Activated naive CD8-positive, alpha-beta T cell treated with anti-CD3 and anti-CD28 coated beads, Interleukin-2, amount 10 ng/mL, durations not matched to agents 7 days and 5 days (primary cell): Measurements from ENCODE around the gene GPBP1. TPM values are rescaled to one million over a fixed set of nuclear protein-coding genes. Genes with fewer than 3 reads are reported as not detected.
"Not testable (repeated sequence)": the region's sequence is repeated elsewhere in the genome, so short reads cannot be mapped to it uniquely, and the experiment has no call there.

Experiments
- ATAC-seq: fragments of 150-1000 bp; cut with Tn5 transposase; one replicate; pipeline ENCODE4 v1.10.0; 2021; ENCODE audit warnings: low read depth, moderate library complexity
- POLR2A ChIA-PET: fragments of 350-600 bp; sonication (Branson Sonifier 250); formaldehyde crosslinking; loops from one replicate; lab custom pipeline; 2021; ENCODE audit warnings: antibody characterized with exemption; lab: Charles Lee
- DNase-seq: peaks from one replicate; pipeline ENCODE4 v3.0.0; 2021
- H3K27ac Mint-ChIP-seq: one replicate; pipeline ENCODE4 v1.8.0; 2022; ENCODE audit warnings: mild to moderate bottlenecking, mixed read lengths
- H3K27me3 Mint-ChIP-seq: one replicate; pipeline ENCODE4 v1.8.0; 2022; ENCODE audit warnings: mild to moderate bottlenecking, moderate library complexity, mixed read lengths
- H3K36me3 Mint-ChIP-seq: one replicate; pipeline ENCODE4 v1.8.0; 2021; ENCODE audit warnings: mild to moderate bottlenecking, mixed read lengths
- H3K4me1 Mint-ChIP-seq: one replicate; pipeline ENCODE4 v1.8.0; 2021; ENCODE audit warnings: mixed read lengths
- H3K4me3 Mint-ChIP-seq: one replicate; pipeline ENCODE4 v1.8.0; 2022; ENCODE audit warnings: mild to moderate bottlenecking, moderate library complexity, mixed read lengths
- H3K9me3 Mint-ChIP-seq: one replicate; pipeline ENCODE4 v1.8.0; 2021; ENCODE audit warnings: mixed read lengths
- total RNA-seq, 2 experiments: library from RNA; stranded (reverse); gene quantifications; one replicate each; pipeline ENCODE4 v1.2.3, GENCODE V29; 2021

The GPBP1 gene
- total RNA-seq, 2 experiments from 2014 or later, result 107 to 112 TPM

- H3K36me3 Mint-ChIP-seq, result no peaks in the 10 kb centered on the region
- peaks cover 8% of the 10 kb centered on the region for H3K27me3 Mint-ChIP-seq
- no peak overlapping the region for H3K4me3 Mint-ChIP-seq
- POLR2A ChIA-PET, result no interaction called here
- H3K27ac Mint-ChIP-seq, result no peak overlapping the region
- no peak for ATAC-seq
- peaks cover 4% of the 10 kb centered on the region for H3K9me3 Mint-ChIP-seq
- H3K4me1 Mint-ChIP-seq, result peaks cover 3% of the 10 kb centered on the region
- no peak for DNase-seq
Observed at GRCh38 chr5:57280853-57281252, 107.0 kb downstream of the GPBP1 start.

GRCh38 chr5:57285084-57285483, 111.2 kb downstream of the GPBP1 start:
- H3K4me3 Mint-ChIP-seq, ATAC-seq, H3K9me3 Mint-ChIP-seq, H3K27ac Mint-ChIP-seq, POLR2A ChIA-PET, DNase-seq, H3K4me1 Mint-ChIP-seq, H3K36me3 Mint-ChIP-seq: not testable (repeated sequence)
- peaks cover 27% of the 10 kb centered on the region for H3K27me3 Mint-ChIP-seq

DNA sequence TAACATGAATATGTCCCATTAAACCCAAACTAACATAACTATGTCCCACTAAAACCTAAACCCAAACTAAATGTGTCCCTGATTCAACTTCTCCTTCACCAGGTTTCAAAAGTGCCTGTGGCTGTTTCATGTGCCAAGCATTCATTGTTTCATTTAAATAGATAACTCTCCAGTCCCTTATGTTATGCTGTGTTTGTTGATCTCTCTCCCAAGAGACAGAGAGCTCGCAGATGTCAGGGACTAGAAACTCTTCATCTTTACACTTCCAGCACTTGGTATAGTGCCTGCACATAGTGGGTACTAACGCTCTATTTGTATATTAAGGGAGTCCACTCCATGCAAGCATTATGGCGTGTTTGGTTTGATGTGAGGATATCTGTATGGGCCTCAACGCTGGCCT, 118.0 kb downstream of the GPBP1 start:
- no peaks in the 10 kb centered on the region for H3K4me1 Mint-ChIP-seq
- DNase-seq (no peak), ATAC-seq (no peak)
- no peaks in the 10 kb centered on the region for H3K9me3 Mint-ChIP-seq
- no peak overlapping the region for H3K4me3 Mint-ChIP-seq
- H3K27ac Mint-ChIP-seq, result no peak overlapping the region
- H3K36me3 Mint-ChIP-seq, result no peaks in the 10 kb centered on the region
- POLR2A ChIA-PET, result no interaction called here
- H3K27me3 Mint-ChIP-seq, result peaks cover 30% of the 10 kb centered on the region

GRCh38 chr5:57292336-57292735, 118.5 kb downstream of the GPBP1 start:
- ATAC-seq, result no peak
- H3K4me1 Mint-ChIP-seq, result no peaks in the 10 kb centered on the region

GRCh38 chr5:57298295-57298984, 124.6 kb downstream of the GPBP1 start:
- POLR2A ChIA-PET, result no interaction called here
- peak; percentile 73 for ATAC-seq
- Mint-ChIP-seq H3K36me3 (no peaks in the 10 kb centered on the region), H3K27me3 (peaks cover 8% of the 10 kb centered on the region), H3K27ac (no peak overlapping the region), H3K4me3 (peak overlapping the region; percentile 36), H3K4me1 (peaks cover 11% of the 10 kb centered on the region), H3K9me3 (no peaks in the 10 kb centered on the region)
- peak; percentile 61 for DNase-seq

More at GRCh38 chr5:57292336-57292735, 118.5 kb downstream of the GPBP1 start:
- no peak overlapping the region for H3K27ac Mint-ChIP-seq
- no peaks in the 10 kb centered on the region for H3K9me3 Mint-ChIP-seq
- POLR2A ChIA-PET, result no interaction called here
- no peaks in the 10 kb centered on the region for H3K36me3 Mint-ChIP-seq
- H3K27me3 Mint-ChIP-seq, result peaks cover 29% of the 10 kb centered on the region
- H3K4me3 Mint-ChIP-seq, result no peak overlapping the region
- no peak for DNase-seq

DNA sequence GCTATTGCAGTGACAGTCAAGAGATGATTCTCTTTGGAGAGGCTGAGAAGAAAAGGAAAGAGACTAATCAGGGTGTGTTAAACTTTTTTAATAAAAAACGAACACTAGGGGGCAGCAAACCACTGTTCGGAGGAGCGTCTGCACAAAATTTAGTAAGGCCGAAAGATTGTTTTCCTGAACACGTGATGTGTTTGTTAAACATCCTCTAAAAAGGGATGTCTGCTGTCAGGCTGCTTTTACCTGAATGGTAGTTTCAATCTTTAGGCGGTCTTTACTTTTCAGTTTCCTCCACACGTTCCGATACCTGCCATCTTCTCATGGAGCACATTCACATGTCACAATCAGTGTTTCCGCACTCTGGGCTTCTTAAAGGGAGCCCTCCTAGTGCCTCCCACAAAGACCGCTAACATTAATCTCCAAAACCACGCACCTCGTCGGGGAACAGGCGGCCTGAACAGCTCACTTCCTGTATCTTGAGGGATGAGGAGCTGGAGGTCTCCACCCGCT, 125.2 kb downstream of the GPBP1 start:
- peak; percentile 37 for ATAC-seq

DNA sequence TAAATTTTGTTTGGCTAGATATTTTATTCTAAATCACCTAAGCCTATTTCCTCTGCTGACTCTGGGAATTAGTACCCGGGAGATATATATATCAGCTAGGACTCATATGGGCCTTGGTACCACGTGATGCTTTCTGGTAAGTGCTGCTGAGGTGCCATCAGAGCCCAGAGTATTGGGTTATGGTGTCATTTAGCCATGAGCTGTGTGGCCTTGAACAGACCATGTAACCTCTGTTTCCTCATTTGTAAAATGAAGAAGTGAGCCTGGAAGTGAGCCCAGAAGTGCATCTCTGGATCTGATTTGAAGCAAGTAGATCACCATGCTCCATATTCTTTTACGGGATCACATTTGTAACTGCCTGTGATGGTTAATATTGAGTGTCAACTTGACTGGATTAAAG, 126.1 kb downstream of the GPBP1 start:
- H3K27me3 Mint-ChIP-seq, result peaks cover 3% of the 10 kb centered on the region
- DNase-seq (no peak), ATAC-seq (no peak)
- H3K27ac Mint-ChIP-seq, result no peak overlapping the region
- no peaks in the 10 kb centered on the region for H3K36me3 Mint-ChIP-seq
- no peaks in the 10 kb centered on the region for H3K9me3 Mint-ChIP-seq
- peaks cover 11% of the 10 kb centered on the region for H3K4me1 Mint-ChIP-seq
- POLR2A ChIA-PET, result no interaction called here
- no peak overlapping the region for H3K4me3 Mint-ChIP-seq

More for the DNA sequence above, 125.2 kb downstream of the GPBP1 start:
- H3K4me3 Mint-ChIP-seq, result peak overlapping the region; percentile 36
- no peaks in the 10 kb centered on the region for H3K9me3 Mint-ChIP-seq
- H3K36me3 Mint-ChIP-seq, result no peaks in the 10 kb centered on the region
- POLR2A ChIA-PET, result no interaction called here
- H3K27me3 Mint-ChIP-seq, result peaks cover 8% of the 10 kb centered on the region
- H3K27ac Mint-ChIP-seq, result no peak overlapping the region
- DNase-seq, result no peak
- peaks cover 11% of the 10 kb centered on the region for H3K4me1 Mint-ChIP-seq

DNA sequence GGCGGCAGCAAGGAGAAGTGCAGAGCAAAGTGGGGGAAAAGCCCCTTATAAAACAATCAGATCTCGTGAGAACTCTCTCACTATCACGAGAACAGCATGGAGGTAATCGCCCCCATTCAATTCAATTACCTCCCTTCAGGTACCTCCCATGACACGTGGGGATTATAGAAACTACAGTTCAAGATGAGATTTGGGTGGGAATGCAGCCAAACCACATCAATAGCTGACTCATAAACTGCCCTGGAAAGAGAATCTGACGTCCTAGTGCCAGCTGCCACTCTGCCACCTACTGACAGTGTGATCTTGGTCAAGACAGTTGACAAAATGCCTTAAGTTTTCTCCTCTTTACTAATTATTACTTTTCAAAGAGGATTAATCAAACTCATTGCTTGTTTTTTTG, 128.3 kb downstream of the GPBP1 start:
- H3K9me3 Mint-ChIP-seq, result peaks cover 3% of the 10 kb centered on the region
- DNase-seq, result no peak
- H3K27me3 Mint-ChIP-seq, result peaks cover 4% of the 10 kb centered on the region
- H3K4me3 Mint-ChIP-seq, result no peak overlapping the region
- ATAC-seq, result no peak
- peaks cover 11% of the 10 kb centered on the region for H3K4me1 Mint-ChIP-seq
- POLR2A ChIA-PET, result no interaction called here
- H3K27ac Mint-ChIP-seq, result no peak overlapping the region
- no peaks in the 10 kb centered on the region for H3K36me3 Mint-ChIP-seq

- POLR2A ChIA-PET, result no interaction called here
- H3K27me3 Mint-ChIP-seq, result peaks cover 4% of the 10 kb centered on the region
- H3K4me1 Mint-ChIP-seq, result peaks cover 11% of the 10 kb centered on the region
- no peak overlapping the region for H3K4me3 Mint-ChIP-seq
- no peak for ATAC-seq
- peaks cover 3% of the 10 kb centered on the region for H3K9me3 Mint-ChIP-seq
- no peak overlapping the region for H3K27ac Mint-ChIP-seq
- no peak for DNase-seq
- no peaks in the 10 kb centered on the region for H3K36me3 Mint-ChIP-seq
Observed at GRCh38 chr5:57302643-57303042, 128.8 kb downstream of the GPBP1 start.

DNA sequence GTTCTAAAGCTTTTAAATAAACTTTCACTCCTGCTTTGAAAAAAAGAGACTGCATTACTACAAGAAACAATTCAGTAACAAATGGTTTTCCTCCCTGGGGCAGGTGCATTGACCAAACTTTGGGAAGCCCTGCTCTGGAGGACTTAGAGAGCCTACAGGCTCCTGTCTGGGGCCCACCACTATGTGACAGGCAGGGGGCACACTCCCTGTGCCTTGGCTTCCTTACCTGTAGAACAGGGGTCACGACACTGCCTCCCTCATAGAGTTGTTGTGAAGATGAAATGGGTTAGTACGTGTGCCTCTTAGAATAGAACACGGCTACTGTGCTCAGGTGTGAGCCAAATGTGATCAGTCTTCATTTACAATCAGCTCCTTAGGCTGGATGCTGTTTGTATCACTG, 130.1 kb downstream of the GPBP1 start:
- H3K4me1 Mint-ChIP-seq, result peaks cover 8% of the 10 kb centered on the region
- H3K4me3 Mint-ChIP-seq, result no peak overlapping the region
- ATAC-seq (no peak), DNase-seq (no peak)
- POLR2A ChIA-PET, result no interaction called here
- H3K27ac Mint-ChIP-seq, result no peak overlapping the region
- H3K27me3 Mint-ChIP-seq, result peaks cover 6% of the 10 kb centered on the region
- H3K9me3 Mint-ChIP-seq, result peaks cover 3% of the 10 kb centered on the region
- no peaks in the 10 kb centered on the region for H3K36me3 Mint-ChIP-seq

DNA sequence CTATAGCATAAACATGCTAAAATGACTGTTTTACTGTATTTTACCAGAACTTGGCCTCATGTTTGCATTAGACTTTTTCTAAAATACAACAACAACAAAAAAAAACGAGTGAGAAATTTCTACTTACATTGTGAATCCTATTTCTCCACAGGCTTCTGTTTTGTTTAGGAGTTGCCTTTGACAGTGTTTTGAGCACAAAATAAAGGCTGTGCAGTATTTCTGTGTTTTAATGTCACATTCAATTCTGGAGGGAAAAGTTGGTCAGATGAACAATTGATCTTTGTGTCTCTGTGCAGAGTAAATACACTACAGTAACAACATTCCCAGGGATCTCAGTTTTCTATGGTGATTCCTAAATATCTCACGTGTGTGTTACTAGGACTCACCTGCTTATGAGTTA, 131.1 kb downstream of the GPBP1 start:
- ATAC-seq, result no peak
- H3K27ac Mint-ChIP-seq, result no peak overlapping the region

DNA sequence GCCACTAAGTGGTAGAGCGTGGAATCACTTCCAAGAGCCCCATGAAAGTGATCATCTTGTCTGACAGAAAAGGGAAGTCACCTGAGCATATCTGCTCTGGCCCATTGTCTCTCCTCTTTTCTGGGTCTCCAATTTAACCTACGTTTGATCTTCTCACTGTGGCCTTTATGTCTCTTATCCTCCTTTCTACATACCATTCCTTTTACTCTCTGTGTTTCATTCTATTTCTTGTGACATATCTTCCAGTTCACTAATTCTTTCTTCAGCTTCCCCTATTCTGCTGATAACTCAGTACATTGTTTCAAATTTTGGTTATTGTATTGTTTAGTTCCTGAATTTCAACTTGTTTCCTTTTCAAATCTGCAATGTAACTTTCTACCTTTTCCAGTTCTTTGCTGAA, 132.5 kb downstream of the GPBP1 start:
- H3K4me3 Mint-ChIP-seq, result no peak overlapping the region
- H3K27me3 Mint-ChIP-seq, result peaks cover 7% of the 10 kb centered on the region
- DNase-seq (no peak), ATAC-seq (no peak)
- H3K27ac Mint-ChIP-seq, result no peak overlapping the region
- H3K36me3 Mint-ChIP-seq, result no peaks in the 10 kb centered on the region
- peaks cover 3% of the 10 kb centered on the region for H3K9me3 Mint-ChIP-seq
- POLR2A ChIA-PET, result no interaction called here
- peaks cover 4% of the 10 kb centered on the region for H3K4me1 Mint-ChIP-seq

More for the DNA sequence above, 131.1 kb downstream of the GPBP1 start:
- H3K36me3 Mint-ChIP-seq, result no peaks in the 10 kb centered on the region
- peaks cover 4% of the 10 kb centered on the region for H3K4me1 Mint-ChIP-seq
- H3K9me3 Mint-ChIP-seq, result peaks cover 3% of the 10 kb centered on the region
- POLR2A ChIA-PET, result no interaction called here
- H3K4me3 Mint-ChIP-seq, result no peak overlapping the region
- H3K27me3 Mint-ChIP-seq, result peaks cover 7% of the 10 kb centered on the region
- DNase-seq, result no peak

DNA sequence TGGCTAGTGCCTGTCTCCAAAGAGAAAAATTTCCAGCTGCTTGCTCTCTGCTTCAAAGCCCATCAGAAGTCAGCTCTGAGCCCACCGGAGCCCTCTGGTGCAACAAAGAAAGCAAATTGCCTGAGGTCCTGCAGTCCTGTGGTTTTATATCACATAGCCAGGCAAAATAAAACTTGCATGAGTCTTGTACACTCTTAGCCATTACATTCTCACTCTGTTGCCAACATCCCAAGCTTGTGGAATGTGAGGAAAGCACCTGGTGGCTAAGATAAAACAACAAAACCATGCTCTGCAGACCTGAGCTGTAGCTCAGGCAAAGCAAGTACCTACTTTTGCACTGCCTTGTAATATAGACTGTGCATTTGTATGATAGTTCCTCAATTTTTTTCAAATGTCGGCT, 133.7 kb downstream of the GPBP1 start:
- Mint-ChIP-seq H3K27me3 (peaks cover 7% of the 10 kb centered on the region), H3K27ac (no peak overlapping the region), H3K4me3 (no peak overlapping the region), H3K4me1 (no peaks in the 10 kb centered on the region), H3K36me3 (no peaks in the 10 kb centered on the region), H3K9me3 (peaks cover 3% of the 10 kb centered on the region)
- no peak for ATAC-seq
- DNase-seq, result no peak
- POLR2A ChIA-PET, result no interaction called here

DNA sequence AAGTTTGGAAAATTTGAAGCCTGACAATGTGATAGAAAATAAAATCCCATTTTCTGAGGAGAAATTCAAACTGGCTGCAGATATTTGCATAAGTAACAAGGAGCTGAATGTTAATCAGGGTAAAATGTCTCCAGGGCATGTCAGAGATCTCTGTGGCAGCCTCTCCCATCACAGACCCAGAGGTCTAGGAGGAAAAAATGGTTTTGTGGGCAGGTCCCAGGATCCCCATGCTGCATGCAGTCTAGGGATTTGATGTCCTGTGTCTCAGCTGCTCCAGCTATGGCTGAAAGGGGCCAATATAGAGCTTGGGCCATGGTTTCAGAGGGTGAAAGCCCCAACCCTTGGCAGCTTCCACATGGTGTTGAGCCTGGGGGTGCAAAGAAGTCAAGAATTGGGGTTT, 135.2 kb downstream of the GPBP1 start:
- ATAC-seq, H3K4me1 Mint-ChIP-seq, H3K4me3 Mint-ChIP-seq, H3K27ac Mint-ChIP-seq, DNase-seq, POLR2A ChIA-PET, H3K36me3 Mint-ChIP-seq, H3K9me3 Mint-ChIP-seq, H3K27me3 Mint-ChIP-seq: not testable (repeated sequence)
